Stimulated activated CD4-positive, alpha-beta T cell treated with anti-CD3 and anti-CD28 coated beads, Interleukin-4, amount 100 ng/mL, for 1 hour (primary cell): ENCODE measurements around the gene GVQW3.
"Not testable (repeated sequence)": the region's sequence is repeated elsewhere in the genome, so short reads cannot be mapped to it uniquely, and the experiment has no call there.

Experiments
- DNase-seq: peaks from one replicate; pipeline ENCODE4 v3.0.0-alpha.2; 2020

Gene GVQW3

GRCh38 chr11:76391021-76391420 lies 9.9 kb downstream of the GVQW3 start:
- no peak for DNase-seq

GRCh38 chr11:76391811-76392475 lies 10.8 kb downstream of the GVQW3 start:
- no peak for DNase-seq

- DNase-seq, result no peak
Observed at GRCh38 chr11:76392870-76393269, 11.7 kb downstream of the GVQW3 start.

- DNase-seq, result no peak
Observed at GRCh38 chr11:76394411-76394810, 13.3 kb downstream of the GVQW3 start.

GRCh38 chr11:76395296-76395695 lies 14.2 kb downstream of the GVQW3 start:
- no peak for DNase-seq

- no peak for DNase-seq
Observed at GRCh38 chr11:76397383-76397782, 16.3 kb downstream of the GVQW3 start.

- no peak for DNase-seq
Observed at GRCh38 chr11:76400967-76401366, 19.8 kb downstream of the GVQW3 start.

GRCh38 chr11:76401484-76401883 lies 20.4 kb downstream of the GVQW3 start:
- DNase-seq, result not testable (repeated sequence)

GRCh38 chr11:76406359-76406758 lies 25.2 kb downstream of the GVQW3 start:
- DNase-seq, result no peak

GRCh38 chr11:76408171-76408965 lies 27.2 kb downstream of the GVQW3 start:
- no peak for DNase-seq

- no peak for DNase-seq
Observed at GRCh38 chr11:76410851-76411357, 29.8 kb downstream of the GVQW3 start.

- DNase-seq, result no peak
Observed at GRCh38 chr11:76415073-76415472, 34.0 kb downstream of the GVQW3 start.

GRCh38 chr11:76419896-76420295 lies 38.8 kb downstream of the GVQW3 start:
- DNase-seq, result no peak

- no peak for DNase-seq
Observed at GRCh38 chr11:76424379-76424778, 43.3 kb downstream of the GVQW3 start.

GRCh38 chr11:76424891-76425290 lies 43.8 kb downstream of the GVQW3 start:
- DNase-seq, result no peak

GRCh38 chr11:76426660-76427059 lies 45.5 kb downstream of the GVQW3 start:
- no peak for DNase-seq

GRCh38 chr11:76436020-76436419 lies 54.9 kb downstream of the GVQW3 start:
- no peak for DNase-seq

- no peak for DNase-seq
Observed at GRCh38 chr11:76443268-76443980, 62.3 kb downstream of the GVQW3 start.

- DNase-seq, result no peak
Observed at GRCh38 chr11:76444065-76444383, 62.9 kb downstream of the GVQW3 start.

- peak; percentile 87 for DNase-seq
Observed at GRCh38 chr11:76444384-76445120, 63.4 kb downstream of the GVQW3 start, which contains the start of gene EMSY. Gene EMSY (plus strand): TSS chr11:76445018. CDS start chr11:76446939, 1,921 bp downstream.

GRCh38 chr11:76445121-76446084 lies 64.3 kb downstream of the GVQW3 start:
- peak; percentile 48 for DNase-seq

- no peak for DNase-seq
Observed at GRCh38 chr11:76448506-76448905, 67.4 kb downstream of the GVQW3 start.
